K562 (cell line): ENCODE measurements around the gene HAPLN2. TPM values are rescaled to one million over a fixed set of nuclear protein-coding genes. Genes with fewer than 3 reads are reported as not detected.

ENCODE experiments used
- BRF2 ChIP-seq: IDR thresholded peaks from 3 replicates; pipeline ENCODE4 v1.6.1; 2011; ENCODE audit warnings: borderline replicate concordance, mild to moderate bottlenecking; ENCODE audit not compliant: insufficient read length, insufficient read depth
- CREB3L1 ChIP-seq: fragments of 450-650 bp; IDR thresholded peaks from 2 replicates; pipeline ENCODE4 v1.6.1; 2014; ENCODE audit warnings: low read depth, mild to moderate bottlenecking, moderate library complexity, borderline replicate concordance
- ELK1 ChIP-seq: sonication (generic); formaldehyde crosslinking; IDR thresholded peaks from 2 replicates; pipeline ENCODE4 v1.8.1; 2022; ENCODE audit warnings: missing genetic modification reagents
- HNRNPK ChIP-seq: fragments of 200-400 bp; formaldehyde crosslinking; IDR thresholded peaks from one replicate; pipeline ENCODE4 v1.6.1; 2018; ENCODE audit warnings: mild to moderate bottlenecking, low read depth, low read length; ENCODE audit not compliant: poor library complexity, severe bottlenecking
- KDM1A ChIP-seq, 2 experiments: fragments of 450-650 bp; IDR thresholded peaks; 2 replicates each; pipeline ENCODE4 v1.6.1; 2016; ENCODE audit warnings: mild to moderate bottlenecking in 2 of 2
- KDM4B ChIP-seq, 2 experiments: fragments of 450-650 bp in 1 of 2; sonication (generic) in 1 of 2; IDR thresholded peaks; 2 replicates each; pipeline ENCODE4 v1.6.1; 2016 to 2017; ENCODE audit warnings: borderline replicate concordance in 2 of 2, antibody characterized with exemption in 1 of 2, low read depth in 1 of 2, mild to moderate bottlenecking in 1 of 2
- KHSRP ChIP-seq: fragments of 450-650 bp; IDR thresholded peaks from 2 replicates; pipeline ENCODE4 v1.6.1; 2017
- MYBL2 ChIP-seq, 2 experiments: fragments of 450-650 bp in 1 of 2; sonication (generic) in 1 of 2; formaldehyde crosslinking in 1 of 2; IDR thresholded peaks; 2 replicates each; pipeline versions ENCODE4 v1.6.1 to v1.8.1; 2017 to 2022; ENCODE audit warnings: borderline replicate concordance in 1 of 2, inconsistent platforms in 1 of 2, low read depth in 1 of 2, mild to moderate bottlenecking in 1 of 2, missing genetic modification reagents in 1 of 2, moderate library complexity in 1 of 2
- SNIP1 ChIP-seq: fragments of 450-650 bp; IDR thresholded peaks from 2 replicates; pipeline ENCODE4 v1.7.1; 2017; ENCODE audit warnings: low read depth, mild to moderate bottlenecking
- SUPT5H ChIP-seq: fragments of 450-650 bp; IDR thresholded peaks from 2 replicates; pipeline ENCODE4 v1.6.1; 2016
- ZNF23 ChIP-seq: fragments of 250-450 bp; sonication (Bioruptor Pico); IDR thresholded peaks from 2 replicates; pipeline ENCODE4 v1.4.0; 2020; ENCODE audit warnings: mild to moderate bottlenecking
- ZNF518B ChIP-seq: fragments of 250-450 bp; sonication (Bioruptor Pico); IDR thresholded peaks from 2 replicates; pipeline ENCODE4 v1.5.0; 2021; ENCODE audit warnings: mild to moderate bottlenecking, moderate library complexity
- ZNF717 ChIP-seq: fragments of 250-450 bp; sonication (Bioruptor Pico); IDR thresholded peaks from 2 replicates; pipeline ENCODE4 v1.5.0; 2021
- ZNF766 ChIP-seq: fragments of 200-800 bp; sonication (Bioruptor generic); conservative IDR thresholded peaks from 2 replicates; pipeline ENCODE4 v1.6.1; 2016; ENCODE audit warnings: missing genetic modification characterization, missing compliant biosample characterization
- ZNF780A ChIP-seq: fragments of 250-450 bp; sonication (Bioruptor Pico); IDR thresholded peaks from 2 replicates; pipeline ENCODE4 v1.5.0; 2021; ENCODE audit warnings: mild to moderate bottlenecking
- polyA plus RNA-seq, 8 experiments: library from polyadenylated mRNA; depleted of rRNA in 4 of 8; stranded (reverse) in 5 of 8; unstranded in 3 of 8; fragments of >200 nt; fragmentation: Nextera tagmentation in 2 of 8; fragmentation: Illumina TruSeq in 1 of 8; extraction: Ambion mirVana in 2 of 8; extraction: Trizol in 1 of 8; gene quantifications; 2 replicates each; pipeline versions ENCODE4 v1.2.1 to v1.2.3, GENCODE V29; 2011 to 2014; ENCODE audit warnings: inconsistent platforms in 1 of 8, missing spikeins in 1 of 8
- total RNA-seq, 7 experiments: library from RNA; depleted of rRNA in 6 of 7; stranded (reverse); fragments of >200 nt in 6 of 7; fragmentation: Illumina TruSeq in 2 of 7; extraction: Trizol in 2 of 7; gene quantifications; 2 replicates each; pipeline versions ENCODE4 v1.2.1 to v1.2.3, GENCODE V29; 2011 to 2021; ENCODE audit warnings: low replicate concordance in 1 of 7

Gene HAPLN2
- total and polyA plus RNA-seq, 9 of the 15 experiments (the other 6 are each of a cell fraction or from before 2014, with no cell fraction given), result 0.14 to 5.2 (median 3.8) TPM; not detected in 4

GRCh38 chr1:156659988-156660751 is 41.0 kb downstream of the HAPLN2 start (continued):
- TF ChIP-seq ZNF717 (peak; percentile 88; the same call in 1 of the 2 replicates), KDM4B (IDR thresholded peaks at IDR 0.05; ENCODE audit: borderline replicate concordance in 2 of 2, low read depth in 1 of 2) (peak in 1 of 2 experiments; percentile 96; a peak in 2 of 4 replicates), CREB3L1 (peak; percentile 67; the same call in 1 of the 2 replicates), KDM1A (IDR thresholded peaks at IDR 0.05) (peak; percentile 64 to 100), ELK1 (CRISPR knock-in tag) (no peak), SUPT5H (peak; percentile 94), HNRNPK (no peak), ZNF518B (CRISPR knock-in tag) (no peak), ZNF766 (CRISPR knock-in tag) (peak; percentile 56), ZNF780A (no peak), SNIP1 (no peak), MYBL2 (IDR thresholded peaks at IDR 0.05; ENCODE audit: low read depth) (no peak), MYBL2 (CRISPR knock-in tag; IDR thresholded peaks at IDR 0.05; ENCODE audit: borderline replicate concordance) (no peak), ZNF23 (CRISPR knock-in tag) (no peak), KHSRP (no peak), BRF2 (no peak)
